Epithelial cell of esophagus (primary cell): ENCODE data around the gene ABCE1.
"Not testable (repeated sequence)": the region's sequence is repeated elsewhere in the genome, so short reads cannot be mapped to it uniquely, and the experiment has no call there.

Experiments
- DNase-seq: peaks from one replicate; pipeline ENCODE4 v3.0.0; 2010; ENCODE audit warnings: low read depth
- H3K4me3 ChIP-seq: 2 replicates; pipeline ENCODE4 v1.5.1; 2011; ENCODE audit warnings: mild to moderate bottlenecking, low read length, control low read depth
- TF ChIP-seq, protein P1 (sequence below): IDR thresholded peaks from 2 replicates; pipeline ENCODE4 v1.5.1; 2011; ENCODE audit warnings: low read depth, mild to moderate bottlenecking, low read length, control low read depth, inconsistent platforms; ENCODE audit not compliant: insufficient read depth; ENCODE audit errors: missing control alignments

The ABCE1 gene

DNA sequence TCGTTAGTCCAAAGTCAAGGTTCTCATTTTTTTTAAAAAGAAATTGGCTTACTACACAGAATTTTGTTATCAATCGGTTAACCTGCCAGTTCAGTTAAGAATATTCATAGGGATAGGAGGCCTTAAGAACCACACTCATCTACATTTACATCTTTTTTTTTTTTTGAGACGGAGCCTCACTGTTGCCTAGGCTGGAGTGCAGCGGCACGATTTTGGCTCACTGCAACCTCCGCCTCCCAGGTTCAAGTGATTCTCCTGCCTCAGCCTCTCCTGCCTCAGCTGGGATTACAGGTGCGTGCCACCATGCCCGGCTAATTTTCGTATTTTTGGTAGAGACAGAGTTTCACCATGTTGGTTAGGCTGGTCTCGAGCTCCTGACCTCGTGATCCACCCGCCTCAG is 33.7 kb downstream of the ABCE1 start:
- TF ChIP-seq, protein P1, sequence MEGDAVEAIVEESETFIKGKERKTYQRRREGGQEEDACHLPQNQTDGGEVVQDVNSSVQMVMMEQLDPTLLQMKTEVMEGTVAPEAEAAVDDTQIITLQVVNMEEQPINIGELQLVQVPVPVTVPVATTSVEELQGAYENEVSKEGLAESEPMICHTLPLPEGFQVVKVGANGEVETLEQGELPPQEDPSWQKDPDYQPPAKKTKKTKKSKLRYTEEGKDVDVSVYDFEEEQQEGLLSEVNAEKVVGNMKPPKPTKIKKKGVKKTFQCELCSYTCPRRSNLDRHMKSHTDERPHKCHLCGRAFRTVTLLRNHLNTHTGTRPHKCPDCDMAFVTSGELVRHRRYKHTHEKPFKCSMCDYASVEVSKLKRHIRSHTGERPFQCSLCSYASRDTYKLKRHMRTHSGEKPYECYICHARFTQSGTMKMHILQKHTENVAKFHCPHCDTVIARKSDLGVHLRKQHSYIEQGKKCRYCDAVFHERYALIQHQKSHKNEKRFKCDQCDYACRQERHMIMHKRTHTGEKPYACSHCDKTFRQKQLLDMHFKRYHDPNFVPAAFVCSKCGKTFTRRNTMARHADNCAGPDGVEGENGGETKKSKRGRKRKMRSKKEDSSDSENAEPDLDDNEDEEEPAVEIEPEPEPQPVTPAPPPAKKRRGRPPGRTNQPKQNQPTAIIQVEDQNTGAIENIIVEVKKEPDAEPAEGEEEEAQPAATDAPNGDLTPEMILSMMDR = no peak
- no peak for DNase-seq

DNA sequence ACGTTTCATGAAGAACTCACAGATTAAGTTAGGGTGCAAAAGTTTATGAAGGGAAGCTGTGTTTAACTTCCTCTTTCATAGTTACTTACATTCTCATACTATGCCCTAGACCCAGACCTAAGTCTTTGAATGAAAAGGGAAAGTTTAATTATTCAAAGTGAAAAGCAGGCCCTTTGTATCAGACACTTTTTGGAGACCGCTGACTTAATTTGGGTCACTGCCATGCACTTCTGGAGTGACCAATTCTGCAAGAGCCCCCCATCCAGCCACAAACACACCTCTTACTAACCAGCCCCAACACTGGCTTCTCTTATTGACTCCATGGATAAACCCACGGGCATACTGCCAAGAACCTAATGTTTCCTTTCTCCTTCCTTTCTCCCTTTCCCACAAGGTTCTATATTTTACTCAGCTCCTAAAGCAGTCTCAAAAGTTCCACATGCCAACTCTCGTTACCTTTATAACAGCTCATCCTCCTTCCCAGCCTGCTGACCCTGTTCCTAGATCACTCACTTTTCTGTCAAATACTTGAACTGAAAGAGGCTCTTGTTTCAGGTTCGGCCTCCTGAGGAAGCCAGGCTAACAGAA is 34.5 kb downstream of the ABCE1 start:
- no peak overlapping the region for H3K4me3 ChIP-seq
- TF ChIP-seq, protein P1 = no peak
- DNase-seq = no peak

More for the DNA sequence above, 33.7 kb downstream of the ABCE1 start:
- no peak overlapping the region for H3K4me3 ChIP-seq

DNA sequence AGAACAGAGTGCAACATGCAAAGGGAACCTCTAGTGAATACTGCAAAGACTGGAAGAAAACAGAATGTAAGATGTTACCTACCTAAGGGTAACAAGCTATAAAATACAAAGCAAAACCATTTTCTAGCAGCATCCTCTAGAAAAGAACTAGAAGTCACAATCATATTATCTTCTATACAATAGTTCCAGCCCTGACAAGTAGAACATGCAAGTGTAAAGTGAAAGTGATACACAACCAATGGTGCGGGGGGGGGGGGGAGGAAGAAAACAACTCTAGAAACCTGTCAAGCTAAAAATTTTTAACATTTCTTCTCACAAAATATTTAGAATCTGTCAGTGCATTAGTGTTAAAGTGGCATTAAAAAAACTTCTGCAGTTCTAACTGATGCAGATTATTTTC is 38.1 kb downstream of the ABCE1 start:
- DNase-seq, H3K4me3 ChIP-seq: not testable (repeated sequence)

DNA sequence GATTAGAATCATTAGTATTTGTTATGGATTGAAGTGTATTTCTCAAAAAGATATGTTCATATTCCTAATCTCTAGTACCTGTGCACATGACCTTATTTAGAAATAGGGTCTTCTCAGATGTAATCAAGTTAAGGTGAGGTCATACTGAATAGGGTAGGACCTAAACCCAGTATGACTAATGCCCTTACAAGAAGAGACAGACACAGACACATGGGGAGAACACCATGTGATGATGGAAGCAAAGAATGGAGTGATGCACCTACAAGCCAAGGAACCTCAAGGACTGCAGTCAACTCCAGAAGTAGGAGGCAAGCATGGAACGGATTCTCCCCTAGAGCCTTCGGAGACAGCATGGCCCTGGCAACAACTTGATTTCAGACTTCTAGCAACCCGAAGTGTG is 50.9 kb downstream of the ABCE1 start:
- TF ChIP-seq, protein P1 = no peak
- H3K4me3 ChIP-seq = no peak overlapping the region
- DNase-seq = no peak

DNA sequence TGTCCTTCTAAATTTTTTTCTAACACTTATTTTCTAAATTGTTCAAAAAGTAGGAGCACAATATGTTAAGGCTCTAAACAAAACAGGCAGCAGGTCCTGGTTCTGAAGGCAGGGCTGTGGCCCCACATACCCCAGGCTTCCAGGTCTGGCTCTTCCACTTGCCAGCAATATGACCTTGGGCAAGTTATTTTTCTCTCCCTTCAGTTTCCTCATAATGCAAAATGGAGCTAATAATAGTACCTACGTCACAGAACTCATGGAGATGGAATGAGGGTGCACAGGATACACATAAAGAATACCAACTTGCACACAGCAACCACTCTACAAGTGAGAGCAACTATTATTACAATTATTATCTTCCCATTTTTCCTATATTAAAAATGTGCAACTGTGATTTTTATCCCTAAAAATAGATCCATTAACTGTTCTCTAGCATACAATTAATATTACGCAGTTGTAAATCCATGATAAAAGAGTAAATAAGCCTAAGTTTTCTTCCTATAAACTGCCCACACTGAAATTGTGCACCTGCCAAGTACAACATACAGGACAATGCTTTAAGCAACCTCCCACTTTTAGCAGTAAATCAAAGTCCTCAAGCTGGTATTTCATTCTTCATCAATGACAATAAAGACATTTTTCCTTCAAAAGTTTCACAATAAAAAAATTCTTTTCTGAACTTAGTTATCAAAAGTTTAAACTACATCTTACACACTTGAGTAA is 55.2 kb downstream of the ABCE1 start:
- H3K4me3 ChIP-seq = no peak overlapping the region

DNA sequence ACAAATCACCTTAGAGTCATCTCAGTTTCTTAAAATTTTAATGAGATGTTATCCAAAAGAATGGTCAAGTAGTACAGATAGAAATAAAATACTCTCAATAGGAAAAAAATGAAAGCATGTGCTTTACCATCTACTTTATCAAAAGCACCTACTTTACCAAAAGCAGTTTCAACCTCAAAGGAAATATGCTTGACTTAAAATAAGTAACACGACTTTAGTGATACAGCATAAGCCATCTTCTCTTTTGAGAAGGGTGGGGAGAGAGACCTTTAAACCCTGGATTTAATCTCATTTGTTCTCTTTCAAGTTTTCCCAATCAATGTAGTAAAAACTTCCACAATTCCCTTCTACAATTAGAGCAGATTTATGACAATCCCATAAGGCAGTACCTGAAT is 55.8 kb downstream of the ABCE1 start:
- TF ChIP-seq, protein P1 = no peak
- H3K4me3 ChIP-seq = no peak overlapping the region
- DNase-seq = no peak

More for the DNA sequence above, 55.2 kb downstream of the ABCE1 start:
- TF ChIP-seq, protein P1 = no peak
- no peak for DNase-seq

DNA sequence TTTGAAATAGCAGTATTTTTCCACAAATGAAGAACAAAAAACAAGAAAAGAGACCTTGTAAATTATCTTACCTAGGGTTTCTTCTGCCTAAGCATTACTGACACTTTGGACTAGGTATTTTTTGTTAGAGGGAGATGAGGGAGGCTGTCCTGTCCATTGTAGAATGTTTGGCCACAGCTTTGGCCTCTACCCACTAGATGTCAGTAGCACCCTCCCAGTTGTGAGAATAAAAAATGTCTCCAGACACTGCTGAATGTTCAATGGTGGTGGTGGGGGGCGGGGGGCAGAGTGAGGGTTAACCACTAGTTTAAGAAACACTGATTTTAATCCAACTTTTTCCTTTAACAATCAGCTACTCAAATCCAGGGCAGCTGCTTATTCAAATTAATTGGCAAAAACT is 56.5 kb downstream of the ABCE1 start:
- TF ChIP-seq, protein P1 = peak; percentile 40
- no peak overlapping the region for H3K4me3 ChIP-seq
- DNase-seq = no peak
